ENCODE measurements around the gene TTC9B.

DNA sequence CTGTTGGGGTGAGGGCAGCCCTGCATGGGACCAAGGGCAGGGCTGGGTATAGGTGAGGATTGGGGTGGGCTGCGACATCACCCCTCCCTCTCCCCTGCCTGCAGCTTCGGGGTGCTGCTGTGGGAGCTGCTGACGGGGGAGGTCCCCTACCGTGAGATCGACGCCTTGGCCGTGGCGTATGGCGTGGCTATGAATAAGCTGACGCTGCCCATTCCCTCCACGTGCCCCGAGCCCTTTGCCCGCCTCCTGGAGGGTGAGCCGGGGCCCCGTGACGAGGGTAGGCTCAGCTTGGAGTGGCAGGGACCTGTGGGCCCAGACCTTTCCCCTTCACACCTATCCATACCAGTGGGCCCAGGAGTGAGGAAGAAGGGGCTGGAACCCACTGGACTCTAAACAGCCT, 13.8 kb downstream of the TTC9B start:
- no peak for TF ChIP-seq TAF1 (IDR thresholded peaks at IDR 0.05; ENCODE audit: borderline replicate concordance, insufficient read depth, low read length)
- no peak for TF ChIP-seq POLR2AphosphoS5 (IDR thresholded peaks at IDR 0.05; ENCODE audit: low read depth, low read length)
- no peak for TF ChIP-seq SIN3A (IDR thresholded peaks at IDR 0.05; ENCODE audit: borderline replicate concordance, insufficient read depth, low read length)
- TF ChIP-seq FOXP2 (optimal IDR thresholded peaks at IDR 0.05; ENCODE audit: borderline replicate concordance, extremely low read depth, extremely low read length, insufficient read depth): no peak
